IMR-90 (cell line): Measurements from ENCODE around the gene HNRNPR. TPM values are rescaled to one million over a fixed set of nuclear protein-coding genes. Genes with fewer than 3 reads are reported as not detected.
A peak's percentile ranks its signal among the peaks of the same experiment; 100 is the strongest.

Source experiments
- ATAC-seq: fragments of 200-7000 bp; cut with Tn5 transposase; 2 replicates; pipeline ENCODE4 v1.9.1; 2020; ENCODE audit warnings: low read depth, mild to moderate bottlenecking, moderate library complexity
- BruUV-seq: library from RNA; stranded (reverse); fragments of 400-500 nt; replicated peaks from 2 replicates; lab custom pipeline; 2021; lab: Mats Ljungman, UMichigan
- CTCF ChIA-PET: fragments of 300-600 bp; formaldehyde crosslinking; extraction: SDS; loops from one replicate; lab custom pipeline; 2021; ENCODE audit warnings: antibody characterized with exemption; lab: Yijun Ruan, JAX
- POLR2A ChIA-PET: fragments of 300-600 bp; sonication (Branson Sonifier 250); formaldehyde crosslinking; loops from one replicate; lab custom pipeline; 2022; ENCODE audit warnings: antibody characterized with exemption; ENCODE audit not compliant: unreplicated experiment; lab: Charles Lee
- DNase-seq: peaks from one replicate; pipeline ENCODE4 v3.0.0; 2013
- H2AFZ ChIP-seq: replicated peaks from 2 replicates; pipeline ENCODE3; 2013; ENCODE audit warnings: low read length, mild to moderate bottlenecking; ENCODE audit not compliant: poor library complexity
- H2AK5ac ChIP-seq: 2 replicates; pipeline ENCODE4 v1.6.1; 2013; ENCODE audit warnings: low read depth, low read length, inconsistent platforms
- H2AK9ac ChIP-seq: replicated peaks from 2 replicates; pipeline ENCODE3; 2013; ENCODE audit warnings: mild to moderate bottlenecking, low read depth, low read length, moderate library complexity; ENCODE audit not compliant: poor library complexity
- H2BK120ac ChIP-seq: 2 replicates; pipeline ENCODE4 v1.6.1; 2013; ENCODE audit warnings: low read depth, low read length, inconsistent platforms
- H2BK15ac ChIP-seq: 3 replicates; pipeline ENCODE4 v1.6.1; 2013; ENCODE audit warnings: low read depth, low read length, inconsistent platforms
- H2BK20ac ChIP-seq: 2 replicates; pipeline ENCODE4 v1.6.1; 2013; ENCODE audit warnings: low read depth, mild to moderate bottlenecking, inconsistent platforms, low read length, moderate library complexity
- H2BK5ac ChIP-seq: 2 replicates; pipeline ENCODE4 v1.6.1; 2013; ENCODE audit warnings: mild to moderate bottlenecking, low read depth, low read length, inconsistent platforms; ENCODE audit not compliant: poor library complexity, severe bottlenecking
- H3K14ac ChIP-seq: replicated peaks from 2 replicates; pipeline ENCODE4 v1.6.1; 2013; ENCODE audit warnings: low read depth, low read length, inconsistent platforms
- H3K18ac ChIP-seq: 2 replicates; pipeline ENCODE4 v1.6.1; 2013; ENCODE audit warnings: low read depth, low read length, control low read depth
- H3K23ac ChIP-seq: 2 replicates; pipeline ENCODE4 v1.6.1; 2013; ENCODE audit warnings: low read depth, low read length, inconsistent platforms
- H3K27ac ChIP-seq: 2 replicates; pipeline ENCODE4 v1.5.1; 2013; ENCODE audit warnings: mild to moderate bottlenecking, control low read depth, low read length; ENCODE audit not compliant: insufficient read depth
- H3K27me3 ChIP-seq: 2 replicates; pipeline ENCODE4 v1.6.1; 2013; ENCODE audit warnings: low read length; ENCODE audit not compliant: control insufficient read depth, insufficient read depth
- H3K36me3 ChIP-seq: 2 replicates; pipeline ENCODE4 v1.6.1; 2013; ENCODE audit warnings: low read length, mixed read lengths; ENCODE audit not compliant: control insufficient read depth, insufficient read depth
- H3K4ac ChIP-seq: 2 replicates; pipeline ENCODE4 v1.6.1; 2013; ENCODE audit warnings: low read depth, low read length, inconsistent platforms
- H3K4me1 ChIP-seq: 2 replicates; pipeline ENCODE4 v1.6.1; 2013; ENCODE audit warnings: low read length, mixed read lengths; ENCODE audit not compliant: control insufficient read depth, insufficient read depth
- H3K4me2 ChIP-seq: 2 replicates; pipeline ENCODE4 v1.6.1; 2013; ENCODE audit warnings: low read depth, mild to moderate bottlenecking, control low read depth, low read length, moderate library complexity
- H3K4me3 ChIP-seq: 2 replicates; pipeline ENCODE4 v1.5.1; 2013; ENCODE audit warnings: low read depth, mild to moderate bottlenecking, control low read depth, low read length, moderate library complexity; ENCODE audit not compliant: insufficient read depth
- H3K56ac ChIP-seq: 2 replicates; pipeline ENCODE4 v1.6.1; 2013; ENCODE audit warnings: low read length, inconsistent platforms; ENCODE audit not compliant: insufficient read depth; ENCODE audit errors: extremely low read depth
- H3K79me1 ChIP-seq, 2 experiments: 2 replicates each; pipeline ENCODE4 v1.6.1; 2013; ENCODE audit warnings: low read length in 2 of 2, inconsistent platforms in 1 of 2, low read depth in 1 of 2
- H3K9ac ChIP-seq: 2 replicates; pipeline ENCODE4 v1.6.1; 2013; ENCODE audit warnings: low read depth, low read length, control low read depth
- H3K9me1 ChIP-seq: 2 replicates; pipeline ENCODE4 v1.6.1; 2013; ENCODE audit warnings: low read length, inconsistent platforms; ENCODE audit not compliant: insufficient read depth
- H3K9me3 ChIP-seq: 2 replicates; pipeline ENCODE4 v1.6.1; 2013; ENCODE audit warnings: low read length; ENCODE audit not compliant: control insufficient read depth, insufficient read depth
- H4K20me1 ChIP-seq: 2 replicates; pipeline ENCODE4 v1.6.1; 2013; ENCODE audit warnings: low read length, inconsistent platforms; ENCODE audit not compliant: insufficient read depth
- H4K5ac ChIP-seq: 2 replicates; pipeline ENCODE4 v1.6.1; 2013; ENCODE audit warnings: mild to moderate bottlenecking, low read depth, low read length, control low read depth
- H4K8ac ChIP-seq, 2 experiments: 2 replicates each; pipeline ENCODE4 v1.6.1; 2013; ENCODE audit warnings: low read depth in 2 of 2, low read length in 2 of 2, control low read depth in 1 of 2, inconsistent platforms in 1 of 2
- H4K91ac ChIP-seq: 2 replicates; pipeline ENCODE4 v1.6.1; 2013; ENCODE audit warnings: low read depth, low read length, inconsistent platforms; ENCODE audit not compliant: insufficient read depth
- CHD1 ChIP-seq: IDR thresholded peaks from 2 replicates; pipeline ENCODE4 v1.6.1; 2012; ENCODE audit warnings: low read depth, low read length, improper control_type of control experiment
- MXI1 ChIP-seq: IDR thresholded peaks from 2 replicates; pipeline ENCODE4 v1.6.1; 2012; ENCODE audit warnings: low read depth, mild to moderate bottlenecking, low read length, moderate library complexity, borderline replicate concordance
- WGBS, 2 experiments: methylation state at CpG; one replicate each; pipeline versions ENCODE4 v1.1.5 to v1.1.7; 2013; ENCODE audit warnings: missing lambda C conversion rate in 2 of 2; ENCODE audit not compliant: insufficient read length in 1 of 2; ENCODE audit errors: extremely low coverage in 2 of 2; 5-methylcytosine and 5-hydroxymethylcytosine counted together
- dilution Hi-C: fragments of 300-500 bp; cut with HindIII; formaldehyde crosslinking; loops from one replicate; pipeline ENCODE4 v1.14.3; 2018; ENCODE audit warnings: low sequenced_read_pairs; ENCODE audit not compliant: unreplicated experiment
- in situ Hi-C: fragments of 300-500 bp; cut with MboI; formaldehyde crosslinking; loops from 3 replicates; pipeline ENCODE4 v1.14.3; 2019; ENCODE audit warnings: low sequenced_read_pairs, inconsistent platforms, mixed read lengths
- intact Hi-C: fragments of 100-400 bp; cut with micrococcal nuclease; formaldehyde crosslinking; loops from 2 replicates; pipeline ENCODE4 v1.10.0; 2022
- polyA plus RNA-seq, 3 experiments: library from polyadenylated mRNA; depleted of rRNA; stranded (reverse); fragments of >200 nt; gene quantifications; 2 replicates each; pipeline ENCODE4 v1.2.3, GENCODE V29; 2012; ENCODE audit warnings: low replicate concordance in 1 of 3
- total RNA-seq: library from RNA; depleted of rRNA; stranded (reverse); fragments of >200 nt; gene quantifications from 2 replicates; pipeline ENCODE4 v1.2.3, GENCODE V29; 2012

HNRNPR gene
- total and polyA plus RNA-seq, 2 of the 4 experiments (the other 2 are of a cell fraction): 99.7 to 111 TPM

DNA sequence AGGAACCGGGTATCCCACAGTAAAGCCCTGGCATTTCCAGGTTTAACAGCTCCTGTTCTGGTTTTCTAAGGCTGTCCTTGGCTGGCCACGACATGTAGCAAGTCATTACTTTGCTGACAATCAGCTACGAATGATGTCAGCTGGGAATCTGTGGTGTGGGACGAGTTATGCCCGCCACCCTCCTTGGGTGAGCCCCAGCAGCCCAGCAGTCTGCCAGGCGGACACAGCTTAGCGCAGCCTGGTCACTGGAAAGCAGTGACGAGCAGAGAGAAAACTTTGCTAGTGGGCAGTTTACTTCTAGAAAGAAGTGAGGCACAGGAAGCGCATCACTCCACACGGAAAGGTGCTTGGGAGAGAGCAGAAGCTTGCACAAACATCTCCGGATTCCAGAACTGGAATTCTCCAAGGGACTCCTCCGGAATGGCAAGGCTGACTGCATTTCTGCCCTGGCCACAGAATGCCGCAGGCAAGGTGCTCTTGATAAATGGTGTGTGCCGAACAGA, 41.1 kb upstream of the HNRNPR start:
- H3K4ac ChIP-seq: peak overlapping the region; percentile 33; the same call in 1 of the 2 replicates
- in situ Hi-C loops: no loop called here

More for the DNA sequence above, 41.1 kb upstream of the HNRNPR start:
- intact Hi-C loops (no loop called here), dilution Hi-C loops (no loop called here)
- Histone ChIP-seq H3K9me1 (peaks cover 17% of the 10 kb centered on the region), H3K9ac (peak overlapping the region; percentile 4; the same call in 1 of the 2 replicates), H2AK9ac (peak overlapping the region; percentile 86), H3K4me1 (peaks cover 6% of the 10 kb centered on the region), H3K56ac (no peak overlapping the region), H3K9me3 (0 out of 2 replicates have a peak, but pooled peaks cover 4% of the 10 kb centered on the region), H2AFZ (peak overlapping the region; percentile 85), H2BK120ac (peak overlapping the region; percentile 25; the same call in 1 of the 2 replicates), H3K4me3 (no peak overlapping the region), H4K5ac (no peak overlapping the region; the same call in 1 of the 2 replicates), H4K91ac (no peak overlapping the region; the same call in 1 of the 2 replicates), H2BK15ac (no peak overlapping the region), H3K36me3 (peaks cover 2% of the 10 kb centered on the region; the same call in 1 of the 2 replicates), H4K20me1 (no peaks in the 10 kb centered on the region), H3K27me3 (no peaks in the 10 kb centered on the region), H4K8ac (peak overlapping the region in 1 of 2 experiments; percentile 37; a peak in 1 of 4 replicates), H3K14ac (peak overlapping the region; percentile 51), H3K27ac (peak overlapping the region; percentile 20; the same call in 1 of the 2 replicates), H3K4me2 (no peak overlapping the region), H3K79me1 (no peaks in the 10 kb centered on the region), H2BK20ac (peak overlapping the region; percentile 48; the same call in 1 of the 2 replicates), H3K18ac (peak overlapping the region; percentile 33; the same call in 1 of the 2 replicates), H2BK5ac (peak overlapping the region; percentile 63), H3K23ac (peak overlapping the region; percentile 12; the same call in 1 of the 2 replicates), H2AK5ac (peak overlapping the region; percentile 17)
- TF ChIP-seq MXI1 (no peak), CHD1 (no peak)
- no TSS peak for BruUV-seq
- peak; percentile 30 for ATAC-seq
- peak; percentile 38 for DNase-seq
- POLR2A ChIA-PET: interaction anchor here (1.1 kb wide), 1 partner anchor 41 kb away, joined by 3 read pairs; the partner anchor contains the start of gene HNRNPR
- CTCF ChIA-PET: interaction anchor here (0.9 kb wide), 1 partner anchor 9 kb away, joined by 3 read pairs; no protein-coding TSS in a partner anchor
- WGBS, 2 experiments: 68% methylated on average over 10 of the region's 14 CpGs; no CpG with 5 or more reads in 1 of the 2 experiments
